ENCODE data around the gene CDK11A.
A peak's percentile ranks its signal among the peaks of the same experiment; 100 is the strongest.

The CDK11A gene

DNA sequence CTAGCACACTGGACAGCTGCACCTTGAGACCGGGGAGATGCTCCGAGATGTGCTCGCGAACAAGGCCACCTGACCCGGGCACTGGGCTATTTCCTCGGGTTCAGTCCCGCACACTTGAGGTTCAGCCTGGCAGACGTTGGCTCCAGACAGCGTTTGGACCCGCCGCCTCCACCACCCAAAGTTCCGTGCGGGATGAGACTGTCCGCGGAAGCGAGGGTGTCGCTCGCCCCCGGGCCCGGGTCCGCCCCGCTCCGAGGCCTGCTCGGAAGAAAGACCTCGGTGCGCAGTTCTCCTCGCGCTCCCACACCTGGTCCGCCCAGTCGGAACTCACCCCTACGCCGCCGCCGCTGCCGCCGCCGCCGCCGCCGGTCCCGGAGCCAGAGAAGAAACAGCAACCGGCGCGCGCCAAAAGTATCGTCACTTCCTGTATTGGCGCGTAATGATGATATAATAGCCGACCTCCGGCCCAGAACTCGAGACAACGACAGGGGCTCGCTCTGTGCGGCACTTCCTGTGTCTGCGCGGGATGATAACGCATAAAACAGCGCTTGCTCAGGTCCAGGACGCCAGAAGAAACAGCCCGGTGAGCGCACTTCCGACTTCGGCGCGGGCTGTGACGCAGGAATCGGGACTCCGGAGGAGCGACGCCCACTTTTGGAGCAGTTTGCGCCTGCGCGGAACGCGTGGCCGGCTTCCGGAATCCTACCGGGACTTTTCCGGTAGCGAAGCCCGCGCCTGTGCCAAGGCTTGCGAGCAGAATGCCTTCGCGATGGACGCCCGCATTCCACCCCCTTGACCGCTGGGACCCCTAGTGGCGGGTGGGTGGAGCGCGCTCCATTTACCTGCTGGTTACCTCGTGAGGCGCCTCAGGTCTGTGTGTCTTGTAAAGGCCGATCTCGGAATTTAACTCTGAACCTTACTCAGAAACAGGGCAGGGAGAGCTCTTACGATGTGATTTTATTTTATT, 65.3 kb downstream of the CDK11A start, which contains the start of gene CDK11B:
Gene CDK11B (minus strand): TSS at position 422 of the 967 bp plus-strand sequence. CDS start 1,519 bp downstream, outside the sequence.
- H3K4me3 ChIP-seq (ENCODE audit: low read depth, low read length), result peak within 1 kb of the TSS; percentile 81
- TF ChIP-seq, protein P1, sequence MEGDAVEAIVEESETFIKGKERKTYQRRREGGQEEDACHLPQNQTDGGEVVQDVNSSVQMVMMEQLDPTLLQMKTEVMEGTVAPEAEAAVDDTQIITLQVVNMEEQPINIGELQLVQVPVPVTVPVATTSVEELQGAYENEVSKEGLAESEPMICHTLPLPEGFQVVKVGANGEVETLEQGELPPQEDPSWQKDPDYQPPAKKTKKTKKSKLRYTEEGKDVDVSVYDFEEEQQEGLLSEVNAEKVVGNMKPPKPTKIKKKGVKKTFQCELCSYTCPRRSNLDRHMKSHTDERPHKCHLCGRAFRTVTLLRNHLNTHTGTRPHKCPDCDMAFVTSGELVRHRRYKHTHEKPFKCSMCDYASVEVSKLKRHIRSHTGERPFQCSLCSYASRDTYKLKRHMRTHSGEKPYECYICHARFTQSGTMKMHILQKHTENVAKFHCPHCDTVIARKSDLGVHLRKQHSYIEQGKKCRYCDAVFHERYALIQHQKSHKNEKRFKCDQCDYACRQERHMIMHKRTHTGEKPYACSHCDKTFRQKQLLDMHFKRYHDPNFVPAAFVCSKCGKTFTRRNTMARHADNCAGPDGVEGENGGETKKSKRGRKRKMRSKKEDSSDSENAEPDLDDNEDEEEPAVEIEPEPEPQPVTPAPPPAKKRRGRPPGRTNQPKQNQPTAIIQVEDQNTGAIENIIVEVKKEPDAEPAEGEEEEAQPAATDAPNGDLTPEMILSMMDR (conservative IDR thresholded peaks at IDR 0.05; ENCODE audit: low read depth, low read length), result peak; percentile 15
- peak; percentile 95 for DNase-seq (ENCODE audit: low read depth)
